ENCODE measurements around the gene TTYH2. TPM values are rescaled to one million over a fixed set of nuclear protein-coding genes. Genes with fewer than 3 reads are reported as not detected.

The TTYH2 gene
- polyA plus RNA-seq, 1 of the 3 experiments (the other 2 are of a cell fraction) = 16.1 TPM

DNA sequence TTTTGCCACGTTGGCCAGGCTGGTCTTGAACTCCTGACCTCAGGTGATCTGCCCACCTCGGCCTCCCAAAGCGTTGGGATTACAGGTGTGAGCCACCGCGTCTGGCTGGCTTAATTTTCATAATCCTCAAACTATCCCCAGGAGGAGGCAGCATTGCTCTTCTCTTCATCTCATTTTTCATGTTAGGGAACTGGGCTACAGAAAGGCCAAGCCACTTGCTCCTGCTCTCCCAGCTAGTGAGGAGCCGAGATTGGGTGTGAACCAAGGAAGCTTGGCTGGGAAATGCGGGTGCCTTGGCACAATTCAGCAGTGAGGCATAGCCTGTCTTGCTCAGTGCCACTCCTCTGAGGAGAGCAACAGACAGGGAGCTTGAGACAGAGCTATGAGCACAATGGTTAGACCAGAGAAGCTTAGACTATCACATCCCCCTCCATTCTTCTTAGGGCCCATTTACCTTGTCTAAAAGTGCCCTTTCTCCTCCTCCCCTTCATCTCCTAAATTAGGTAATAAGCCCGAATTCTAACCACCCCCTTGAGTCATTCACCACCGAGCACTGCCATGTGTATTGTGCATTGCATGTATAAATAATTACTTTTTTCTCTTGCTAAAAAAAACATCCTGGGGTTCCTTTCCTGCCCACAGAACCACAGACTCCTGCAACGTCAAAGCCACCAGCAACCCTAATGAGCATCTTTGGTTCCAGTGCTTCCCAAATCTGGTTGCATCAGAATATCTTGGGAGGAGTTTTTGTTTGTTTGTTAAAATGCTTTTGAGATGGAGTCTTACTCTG is 92.7 kb downstream of the TTYH2 start:
- H3K4me1 ChIP-seq (ENCODE audit: control insufficient read depth in 1 of 2, insufficient read depth in 2 of 2, low read depth in 1 of 2, low read length in 1 of 2) = no peaks in the 10 kb centered on the region
- ChIA-PET POLR2A (no interaction called here), CTCF (interaction anchor here (0.5 to 4.5 kb wide), 11 partner anchors 8 to 152 kb away, joined by 3 to 20 read pairs (median 4); partner anchors contain the start of genes BTBD17 and GPR142)
- no peak overlapping the region for H3K27ac ChIP-seq (ENCODE audit: low read depth in 2 of 2, low read length in 1 of 2)
- H3K36me3 ChIP-seq (replicated peaks in 1 of 2; ENCODE audit: control insufficient read depth in 1 of 2, insufficient read depth in 2 of 2, low read length in 1 of 2) = no peaks in the 10 kb centered on the region
- H3K4me2 ChIP-seq = no peak overlapping the region
- H2AFZ ChIP-seq (ENCODE audit: low read depth) = no peak overlapping the region
- no peaks in the 10 kb centered on the region for H4K20me1 ChIP-seq (ENCODE audit: insufficient read depth)
- no peaks in the 10 kb centered on the region for H3K9me2 ChIP-seq
- no peak overlapping the region for H3K4me3 ChIP-seq (ENCODE audit: low read depth in 2 of 2, low read length in 1 of 2)
- H3F3A ChIP-seq (replicated peaks; ENCODE audit: insufficient read depth) = no peaks in the 10 kb centered on the region
- WGBS (ENCODE audit: low lambda C conversion rate) = 37% methylated on average over 10 of the region's 10 CpGs
- H3K9me3 ChIP-seq = no peaks in the 10 kb centered on the region
- no peak for DNase-seq
- H3K79me2 ChIP-seq (ENCODE audit: insufficient read depth) = no peaks in the 10 kb centered on the region
- TF ChIP-seq GABPA (IDR thresholded peaks at IDR 0.05; ENCODE audit: low read depth) (no peak), RAD21 (IDR thresholded peaks at IDR 0.05; ENCODE audit: low read length) (peak; percentile 28; the same call in 1 of the 2 replicates)
- no peaks in the 10 kb centered on the region for H3K27me3 ChIP-seq (ENCODE audit: insufficient read depth)
- no peak overlapping the region for H3K9ac ChIP-seq

DNA sequence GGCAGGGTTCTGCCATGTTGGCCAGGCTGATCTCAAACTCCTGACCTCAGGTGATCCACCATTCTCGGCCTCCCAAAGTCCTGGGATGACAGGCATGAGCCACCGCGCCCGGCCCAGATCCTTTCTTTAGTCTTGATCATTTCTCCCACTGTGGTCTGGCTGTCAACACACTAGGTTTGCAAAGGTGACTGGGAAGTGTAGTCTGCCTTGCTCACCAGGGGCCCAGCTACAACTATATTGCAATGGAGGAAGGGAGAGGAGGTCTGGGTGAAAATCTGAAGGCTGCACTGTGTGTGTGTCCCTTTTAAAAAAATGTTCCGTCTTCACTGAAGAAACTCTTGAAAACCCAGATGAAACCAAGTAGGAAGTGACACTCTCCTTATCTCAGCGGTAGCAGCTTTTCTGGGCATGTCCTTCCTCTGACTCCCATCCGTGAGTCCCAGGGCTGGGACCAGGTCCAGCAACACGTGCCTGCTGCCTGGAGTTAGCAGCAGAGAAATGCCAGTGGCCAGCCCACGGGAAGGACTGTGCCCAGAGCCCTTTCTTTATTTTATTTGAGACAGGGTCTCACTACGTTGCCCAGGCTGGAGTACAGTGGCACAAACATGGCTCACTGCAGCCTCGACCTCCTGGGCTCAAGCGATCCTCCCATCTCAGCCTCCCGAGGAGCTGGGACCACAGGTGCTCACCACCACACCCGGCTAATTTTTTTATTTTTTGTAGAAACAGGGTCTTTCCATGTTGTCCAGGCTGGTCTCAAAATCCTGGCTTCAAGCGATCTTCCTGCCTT is 94.8 kb downstream of the TTYH2 start:
- Histone ChIP-seq H3K4me3 (ENCODE audit: low read depth in 2 of 2, low read length in 1 of 2) (no peak overlapping the region), H4K20me1 (ENCODE audit: insufficient read depth) (no peaks in the 10 kb centered on the region), H3K79me2 (ENCODE audit: insufficient read depth) (no peaks in the 10 kb centered on the region), H2AFZ (ENCODE audit: low read depth) (no peak overlapping the region), H3K4me2 (no peak overlapping the region), H3K4me1 (ENCODE audit: control insufficient read depth in 1 of 2, insufficient read depth in 2 of 2, low read depth in 1 of 2, low read length in 1 of 2) (no peaks in the 10 kb centered on the region), H3K9me3 (no peaks in the 10 kb centered on the region), H3K36me3 (replicated peaks in 1 of 2; ENCODE audit: control insufficient read depth in 1 of 2, insufficient read depth in 2 of 2, low read length in 1 of 2) (no peaks in the 10 kb centered on the region), H3F3A (replicated peaks; ENCODE audit: insufficient read depth) (no peaks in the 10 kb centered on the region), H3K9ac (no peak overlapping the region), H3K27me3 (ENCODE audit: insufficient read depth) (no peaks in the 10 kb centered on the region), H3K9me2 (no peaks in the 10 kb centered on the region), H3K27ac (ENCODE audit: low read depth in 2 of 2, low read length in 1 of 2) (no peak overlapping the region)
- ChIA-PET CTCF (interaction anchor here (1.0 to 2.0 kb wide), 4 partner anchors 10 to 60 kb away, joined by 3 to 6 read pairs (median 4); partner anchors contain the start of gene GPR142), POLR2A (no interaction called here)
- WGBS (ENCODE audit: low lambda C conversion rate) = 45% methylated on average over 15 of the region's 15 CpGs
- DNase-seq = no peak
- TF ChIP-seq CTCF (IDR thresholded peaks at IDR 0.05) (no peak), USF1 (IDR thresholded peaks at IDR 0.05; ENCODE audit: borderline replicate concordance, low read depth) (no peak), FOSL2 (IDR thresholded peaks at IDR 0.05; ENCODE audit: borderline replicate concordance, low read depth) (no peak), EZH2phosphoT487 (IDR thresholded peaks at IDR 0.05; ENCODE audit: borderline replicate concordance, low read depth) (no peak), GABPA (IDR thresholded peaks at IDR 0.05; ENCODE audit: low read depth) (no peak), FOXJ3 (CRISPR knock-in tag; IDR thresholded peaks at IDR 0.05) (no peak), MAX (IDR thresholded peaks at IDR 0.05; ENCODE audit: low read depth) (no peak), NRF1 (IDR thresholded peaks at IDR 0.05; ENCODE audit: low read depth, low read length) (no peak), ZBTB33 (IDR thresholded peaks at IDR 0.05; ENCODE audit: borderline replicate concordance, low read depth) (no peak), MEF2A (IDR thresholded peaks at IDR 0.05; ENCODE audit: borderline replicate concordance, low read depth) (no peak), SIN3A (IDR thresholded peaks at IDR 0.05; ENCODE audit: borderline replicate concordance, low read depth, low read length) (no peak), POLR2AphosphoS5 (IDR thresholded peaks at IDR 0.05; ENCODE audit: low read depth, low read length) (no peak), TAF1 (IDR thresholded peaks at IDR 0.05; ENCODE audit: borderline replicate concordance, low read depth, low read length) (no peak)
- TF ChIP-seq, protein P1, sequence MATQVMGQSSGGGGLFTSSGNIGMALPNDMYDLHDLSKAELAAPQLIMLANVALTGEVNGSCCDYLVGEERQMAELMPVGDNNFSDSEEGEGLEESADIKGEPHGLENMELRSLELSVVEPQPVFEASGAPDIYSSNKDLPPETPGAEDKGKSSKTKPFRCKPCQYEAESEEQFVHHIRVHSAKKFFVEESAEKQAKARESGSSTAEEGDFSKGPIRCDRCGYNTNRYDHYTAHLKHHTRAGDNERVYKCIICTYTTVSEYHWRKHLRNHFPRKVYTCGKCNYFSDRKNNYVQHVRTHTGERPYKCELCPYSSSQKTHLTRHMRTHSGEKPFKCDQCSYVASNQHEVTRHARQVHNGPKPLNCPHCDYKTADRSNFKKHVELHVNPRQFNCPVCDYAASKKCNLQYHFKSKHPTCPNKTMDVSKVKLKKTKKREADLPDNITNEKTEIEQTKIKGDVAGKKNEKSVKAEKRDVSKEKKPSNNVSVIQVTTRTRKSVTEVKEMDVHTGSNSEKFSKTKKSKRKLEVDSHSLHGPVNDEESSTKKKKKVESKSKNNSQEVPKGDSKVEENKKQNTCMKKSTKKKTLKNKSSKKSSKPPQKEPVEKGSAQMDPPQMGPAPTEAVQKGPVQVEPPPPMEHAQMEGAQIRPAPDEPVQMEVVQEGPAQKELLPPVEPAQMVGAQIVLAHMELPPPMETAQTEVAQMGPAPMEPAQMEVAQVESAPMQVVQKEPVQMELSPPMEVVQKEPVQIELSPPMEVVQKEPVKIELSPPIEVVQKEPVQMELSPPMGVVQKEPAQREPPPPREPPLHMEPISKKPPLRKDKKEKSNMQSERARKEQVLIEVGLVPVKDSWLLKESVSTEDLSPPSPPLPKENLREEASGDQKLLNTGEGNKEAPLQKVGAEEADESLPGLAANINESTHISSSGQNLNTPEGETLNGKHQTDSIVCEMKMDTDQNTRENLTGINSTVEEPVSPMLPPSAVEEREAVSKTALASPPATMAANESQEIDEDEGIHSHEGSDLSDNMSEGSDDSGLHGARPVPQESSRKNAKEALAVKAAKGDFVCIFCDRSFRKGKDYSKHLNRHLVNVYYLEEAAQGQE (IDR thresholded peaks at IDR 0.05; ENCODE audit: low read depth, low read length) = no peak

Measured in SK-N-SH (cell line).